Vagina (tissue), 2 donors: ENCODE results near the gene CHCHD6. TPM values are rescaled to one million over a fixed set of nuclear protein-coding genes. Genes with fewer than 3 reads are reported as not detected.
"Not testable (repeated sequence)": the region's sequence is repeated elsewhere in the genome, so short reads cannot be mapped to it uniquely, and the experiment has no call there.

Source experiments
- DNase-seq, 2 donors: peaks; one replicate each; pipeline ENCODE4 v3.0.0-alpha.2; 2017; ENCODE audit errors: extremely low spot score in 2 of 2
- H3K27ac ChIP-seq: fragments of 200-600 bp; sonication (generic); one replicate; pipeline ENCODE4 v1.5.1; 2019
- H3K27me3 ChIP-seq: fragments of 200-600 bp; sonication (generic); one replicate; pipeline ENCODE4 v1.5.1; 2019
- H3K36me3 ChIP-seq, 2 donors: fragments of 200-600 bp; sonication (generic); one replicate each; pipeline ENCODE4 v1.5.1; 2017 to 2019
- H3K4me1 ChIP-seq: fragments of 200-600 bp; sonication (generic); one replicate; pipeline ENCODE4 v1.5.1; 2019
- H3K4me3 ChIP-seq, 2 donors: fragments of 200-600 bp; sonication (generic); 1 replicate in 1 of 2; 2 replicates in 1 of 2; pipeline ENCODE4 v1.5.1; 2016 to 2019
- H3K9me3 ChIP-seq: fragments of 200-600 bp; sonication (generic); one replicate; pipeline ENCODE4 v1.5.1; 2019
- POLR2A ChIP-seq, 2 donors: fragments of 450-650 bp; IDR thresholded peaks; one replicate each; pipeline ENCODE4 v1.6.1; 2017; ENCODE audit warnings: antibody characterized with exemption in 2 of 2, mild to moderate bottlenecking in 2 of 2, moderate library complexity in 2 of 2
- POLR2AphosphoS5 ChIP-seq, 2 donors: sonication (generic); formaldehyde crosslinking; IDR thresholded peaks; one replicate each; pipeline ENCODE4 v1.9.0; 2017; ENCODE audit warnings: antibody characterized with exemption in 2 of 2, mild to moderate bottlenecking in 2 of 2, low read depth in 1 of 2; ENCODE audit not compliant: insufficient read depth in 1 of 2
- intact Hi-C: fragments of 100-400 bp; cut with DNase I; formaldehyde crosslinking; loops from one replicate; pipeline ENCODE4 v1.15.1; 2023
- total RNA-seq: library from RNA; depleted of rRNA; stranded (reverse); fragments of >200 nt; gene quantifications from one replicate; pipeline ENCODE4 v1.2.3, GENCODE V29; 2016
- TF ChIP-seq, protein P1 (sequence below), 3 experiments: fragments of 450-650 bp in 2 of 3; fragments of 200-600 bp in 1 of 3; sonication (generic) in 1 of 3; IDR thresholded peaks; one replicate each; pipeline ENCODE4 v1.5.1; 2017 to 2019; ENCODE audit warnings: antibody characterized with exemption in 3 of 3, mild to moderate bottlenecking in 2 of 3, moderate library complexity in 2 of 3

The CHCHD6 gene
- total RNA-seq, 1 donor from 2014 or later = 12.8 TPM

GRCh38 chr3:126780666-126781065, 76.6 kb downstream of the CHCHD6 start:
- Histone ChIP-seq H3K9me3 (no peaks in the 10 kb centered on the region), H3K36me3 (no peaks in the 10 kb centered on the region), H3K4me3 (no peak overlapping the region), H3K27me3 (no peaks in the 10 kb centered on the region), H3K4me1 (peaks cover 30% of the 10 kb centered on the region), H3K27ac (peak overlapping the region; percentile 57)
- DNase-seq = no peak
- TF ChIP-seq POLR2AphosphoS5 (IDR thresholded peaks at IDR 0.05; ENCODE audit: insufficient read depth in 1 of 2, low read depth in 1 of 2) (no peak), POLR2A (IDR thresholded peaks at IDR 0.05) (no peak)
- TF ChIP-seq, protein P1, sequence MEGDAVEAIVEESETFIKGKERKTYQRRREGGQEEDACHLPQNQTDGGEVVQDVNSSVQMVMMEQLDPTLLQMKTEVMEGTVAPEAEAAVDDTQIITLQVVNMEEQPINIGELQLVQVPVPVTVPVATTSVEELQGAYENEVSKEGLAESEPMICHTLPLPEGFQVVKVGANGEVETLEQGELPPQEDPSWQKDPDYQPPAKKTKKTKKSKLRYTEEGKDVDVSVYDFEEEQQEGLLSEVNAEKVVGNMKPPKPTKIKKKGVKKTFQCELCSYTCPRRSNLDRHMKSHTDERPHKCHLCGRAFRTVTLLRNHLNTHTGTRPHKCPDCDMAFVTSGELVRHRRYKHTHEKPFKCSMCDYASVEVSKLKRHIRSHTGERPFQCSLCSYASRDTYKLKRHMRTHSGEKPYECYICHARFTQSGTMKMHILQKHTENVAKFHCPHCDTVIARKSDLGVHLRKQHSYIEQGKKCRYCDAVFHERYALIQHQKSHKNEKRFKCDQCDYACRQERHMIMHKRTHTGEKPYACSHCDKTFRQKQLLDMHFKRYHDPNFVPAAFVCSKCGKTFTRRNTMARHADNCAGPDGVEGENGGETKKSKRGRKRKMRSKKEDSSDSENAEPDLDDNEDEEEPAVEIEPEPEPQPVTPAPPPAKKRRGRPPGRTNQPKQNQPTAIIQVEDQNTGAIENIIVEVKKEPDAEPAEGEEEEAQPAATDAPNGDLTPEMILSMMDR (IDR thresholded peaks at IDR 0.05) = no peak
- intact Hi-C loops = no loop called here

GRCh38 chr3:126781406-126781805, 77.4 kb downstream of the CHCHD6 start:
- no peak overlapping the region for H3K4me3 ChIP-seq
- H3K4me1 ChIP-seq = peaks cover 30% of the 10 kb centered on the region
- H3K36me3 ChIP-seq = no peaks in the 10 kb centered on the region
- TF ChIP-seq POLR2AphosphoS5 (IDR thresholded peaks at IDR 0.05; ENCODE audit: insufficient read depth in 1 of 2, low read depth in 1 of 2) = no peak
- TF ChIP-seq POLR2A (IDR thresholded peaks at IDR 0.05) = no peak
- TF ChIP-seq, protein P1 (IDR thresholded peaks at IDR 0.05) = no peak
- H3K9me3 ChIP-seq = no peaks in the 10 kb centered on the region
- H3K27ac ChIP-seq = peak overlapping the region; percentile 57
- DNase-seq = no peak
- intact Hi-C loops = no loop called here
- H3K27me3 ChIP-seq = no peaks in the 10 kb centered on the region

GRCh38 chr3:126781889-126782491, 78.0 kb downstream of the CHCHD6 start:
- TF ChIP-seq POLR2A (IDR thresholded peaks at IDR 0.05) (no peak), POLR2AphosphoS5 (IDR thresholded peaks at IDR 0.05; ENCODE audit: insufficient read depth in 1 of 2, low read depth in 1 of 2) (no peak)
- TF ChIP-seq, protein P1 (IDR thresholded peaks at IDR 0.05) = no peak
- H3K27ac ChIP-seq = peak overlapping the region; percentile 57
- H3K9me3 ChIP-seq = no peaks in the 10 kb centered on the region
- intact Hi-C loops = no loop called here
- H3K4me1 ChIP-seq = peaks cover 30% of the 10 kb centered on the region
- H3K36me3 ChIP-seq = no peaks in the 10 kb centered on the region
- no peak overlapping the region for H3K4me3 ChIP-seq
- no peaks in the 10 kb centered on the region for H3K27me3 ChIP-seq
- DNase-seq = no peak

- no peak for DNase-seq
These were observed 78.5 kb downstream of the CHCHD6 start for GRCh38 chr3:126782536-126782935.

GRCh38 chr3:126784254-126784653, 80.2 kb downstream of the CHCHD6 start:
- intact Hi-C loops = no loop called here
- H3K27ac ChIP-seq = no peak overlapping the region
- H3K36me3 ChIP-seq = no peaks in the 10 kb centered on the region
- H3K4me1 ChIP-seq = peaks cover 30% of the 10 kb centered on the region
- TF ChIP-seq, protein P1 (IDR thresholded peaks at IDR 0.05) = no peak
- TF ChIP-seq POLR2AphosphoS5 (IDR thresholded peaks at IDR 0.05; ENCODE audit: insufficient read depth in 1 of 2, low read depth in 1 of 2) = no peak
- TF ChIP-seq POLR2A (IDR thresholded peaks at IDR 0.05) = no peak
- H3K4me3 ChIP-seq = no peak overlapping the region
- no peaks in the 10 kb centered on the region for H3K27me3 ChIP-seq
- no peak for DNase-seq
- H3K9me3 ChIP-seq = no peaks in the 10 kb centered on the region

More at GRCh38 chr3:126782536-126782935, 78.5 kb downstream of the CHCHD6 start:
- H3K27ac ChIP-seq = peak overlapping the region; percentile 57
- no peaks in the 10 kb centered on the region for H3K27me3 ChIP-seq
- no peaks in the 10 kb centered on the region for H3K36me3 ChIP-seq
- H3K4me1 ChIP-seq = peaks cover 30% of the 10 kb centered on the region
- intact Hi-C loops = no loop called here
- TF ChIP-seq POLR2AphosphoS5 (IDR thresholded peaks at IDR 0.05; ENCODE audit: insufficient read depth in 1 of 2, low read depth in 1 of 2) (no peak), POLR2A (IDR thresholded peaks at IDR 0.05) (no peak)
- TF ChIP-seq, protein P1 (IDR thresholded peaks at IDR 0.05) = no peak
- H3K9me3 ChIP-seq = no peaks in the 10 kb centered on the region
- no peak overlapping the region for H3K4me3 ChIP-seq

GRCh38 chr3:126791320-126791719, 87.3 kb downstream of the CHCHD6 start:
- H3K36me3 ChIP-seq, H3K9me3 ChIP-seq, DNase-seq, H3K4me3 ChIP-seq, H3K27ac ChIP-seq, H3K27me3 ChIP-seq, intact Hi-C loops, H3K4me1 ChIP-seq: not testable (repeated sequence)
